GM12873 (cell line): Measurements from ENCODE around the gene BRD7.

Source experiments
- TF ChIP-seq, protein P1 (sequence below): IDR thresholded peaks from 2 replicates; pipeline ENCODE4 v1.5.1; 2012; ENCODE audit warnings: low read depth, mild to moderate bottlenecking, moderate library complexity, low read length, control low read depth; ENCODE audit not compliant: insufficient read depth; ENCODE audit errors: missing control alignments

Gene BRD7

DNA sequence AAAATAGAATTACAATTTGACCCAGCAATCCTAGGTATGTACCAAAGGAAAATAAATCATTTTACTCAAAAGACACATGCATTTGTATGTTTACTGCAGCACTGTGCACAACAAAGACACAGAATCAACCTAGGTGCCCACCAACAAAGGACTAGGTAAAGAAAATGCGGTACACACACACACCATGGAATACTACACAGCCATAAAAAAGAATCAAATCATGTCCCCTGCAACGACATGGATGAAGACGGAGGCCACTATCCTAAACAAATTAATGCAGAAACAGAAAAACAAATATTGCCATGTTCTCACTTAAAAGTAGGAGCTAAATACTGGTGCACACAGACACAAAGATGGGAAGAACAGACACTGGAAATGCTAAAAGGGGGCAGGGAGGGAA, 36.2 kb downstream of the BRD7 start:
- TF ChIP-seq, protein P1, sequence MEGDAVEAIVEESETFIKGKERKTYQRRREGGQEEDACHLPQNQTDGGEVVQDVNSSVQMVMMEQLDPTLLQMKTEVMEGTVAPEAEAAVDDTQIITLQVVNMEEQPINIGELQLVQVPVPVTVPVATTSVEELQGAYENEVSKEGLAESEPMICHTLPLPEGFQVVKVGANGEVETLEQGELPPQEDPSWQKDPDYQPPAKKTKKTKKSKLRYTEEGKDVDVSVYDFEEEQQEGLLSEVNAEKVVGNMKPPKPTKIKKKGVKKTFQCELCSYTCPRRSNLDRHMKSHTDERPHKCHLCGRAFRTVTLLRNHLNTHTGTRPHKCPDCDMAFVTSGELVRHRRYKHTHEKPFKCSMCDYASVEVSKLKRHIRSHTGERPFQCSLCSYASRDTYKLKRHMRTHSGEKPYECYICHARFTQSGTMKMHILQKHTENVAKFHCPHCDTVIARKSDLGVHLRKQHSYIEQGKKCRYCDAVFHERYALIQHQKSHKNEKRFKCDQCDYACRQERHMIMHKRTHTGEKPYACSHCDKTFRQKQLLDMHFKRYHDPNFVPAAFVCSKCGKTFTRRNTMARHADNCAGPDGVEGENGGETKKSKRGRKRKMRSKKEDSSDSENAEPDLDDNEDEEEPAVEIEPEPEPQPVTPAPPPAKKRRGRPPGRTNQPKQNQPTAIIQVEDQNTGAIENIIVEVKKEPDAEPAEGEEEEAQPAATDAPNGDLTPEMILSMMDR: no peak

DNA sequence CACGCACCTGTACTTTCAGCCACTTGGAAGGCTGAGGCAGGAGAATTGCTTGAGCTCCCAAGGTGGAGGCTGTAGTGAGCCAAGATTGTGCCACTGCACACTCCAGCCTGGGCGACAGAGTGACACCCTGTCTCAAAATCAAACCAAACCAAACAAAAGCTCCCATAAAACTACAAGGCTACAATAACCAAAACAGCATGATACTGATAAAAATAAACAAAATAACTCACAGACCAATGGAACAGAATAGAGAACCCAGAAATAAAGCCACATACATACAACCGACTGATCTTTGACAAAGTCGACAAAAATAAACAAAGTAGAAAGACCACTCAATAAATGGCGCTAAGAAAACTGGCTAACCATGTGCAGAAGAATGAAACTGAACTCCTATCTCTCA, 37.2 kb downstream of the BRD7 start:
- TF ChIP-seq, protein P1: no peak

DNA sequence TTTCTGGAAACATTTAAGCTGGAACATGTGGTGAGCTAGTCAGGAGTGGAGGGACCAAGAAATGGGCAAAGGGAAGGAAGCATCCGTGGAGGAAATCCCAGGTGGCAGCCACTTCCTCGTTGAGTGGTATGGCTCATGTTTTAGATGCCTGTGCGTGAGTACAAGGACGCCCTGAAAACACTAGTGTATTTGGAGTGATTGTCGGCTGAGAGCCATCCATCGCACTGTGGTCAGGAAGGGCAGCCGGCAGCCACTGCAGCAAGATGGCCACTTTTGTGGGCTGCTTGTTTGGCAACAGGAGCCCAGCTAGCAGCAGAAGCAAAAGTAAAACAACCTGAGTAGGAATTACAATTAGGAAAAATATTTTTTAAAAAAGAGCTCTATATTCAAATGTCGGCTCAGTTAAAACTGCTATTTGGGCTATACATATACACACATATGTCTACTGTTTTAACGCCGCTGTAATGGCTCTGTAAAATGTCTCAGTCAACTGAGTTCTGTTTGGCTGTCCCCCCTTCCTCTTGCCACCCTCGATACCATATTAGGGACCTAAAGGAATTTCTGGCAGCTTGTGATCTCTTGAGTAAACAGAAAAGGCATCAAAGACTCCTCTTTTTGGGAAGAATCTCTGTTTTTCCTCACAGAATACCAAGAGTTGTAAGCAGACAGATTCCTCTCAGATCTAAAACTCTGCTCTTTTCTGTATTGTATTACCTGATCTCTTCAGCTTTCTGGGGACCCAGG, 39.2 kb downstream of the BRD7 start:
- TF ChIP-seq, protein P1: no peak

DNA sequence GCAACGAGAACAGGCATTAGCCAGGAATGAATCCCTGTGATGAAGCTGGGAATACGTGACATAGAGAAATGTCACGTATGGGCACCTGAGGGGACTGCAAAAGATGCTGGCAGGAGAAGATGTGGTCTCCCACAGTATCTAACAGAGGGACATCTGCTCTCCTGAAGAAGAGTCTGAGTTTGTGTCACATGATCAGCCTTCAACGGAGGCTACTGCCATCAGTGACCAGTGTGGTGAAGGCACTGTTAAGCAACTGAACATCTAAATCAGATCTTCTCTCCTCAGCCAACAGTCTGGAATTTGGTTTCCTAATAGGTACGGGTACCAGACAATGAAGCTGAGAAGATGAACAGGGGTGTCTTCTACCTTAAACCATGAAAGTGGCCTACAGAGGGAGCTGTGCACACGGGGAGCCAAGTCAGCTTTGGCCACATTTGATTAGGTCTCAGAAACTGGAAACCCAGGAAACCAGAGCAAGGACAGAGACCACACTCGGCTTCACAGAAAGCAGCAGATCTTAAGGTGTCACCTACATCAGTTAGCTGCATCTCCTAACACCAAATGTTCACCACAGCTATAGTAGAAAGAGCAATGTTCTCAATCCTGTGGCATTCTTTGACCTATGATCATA, 41.8 kb downstream of the BRD7 start:
- TF ChIP-seq, protein P1: peak; percentile 83

DNA sequence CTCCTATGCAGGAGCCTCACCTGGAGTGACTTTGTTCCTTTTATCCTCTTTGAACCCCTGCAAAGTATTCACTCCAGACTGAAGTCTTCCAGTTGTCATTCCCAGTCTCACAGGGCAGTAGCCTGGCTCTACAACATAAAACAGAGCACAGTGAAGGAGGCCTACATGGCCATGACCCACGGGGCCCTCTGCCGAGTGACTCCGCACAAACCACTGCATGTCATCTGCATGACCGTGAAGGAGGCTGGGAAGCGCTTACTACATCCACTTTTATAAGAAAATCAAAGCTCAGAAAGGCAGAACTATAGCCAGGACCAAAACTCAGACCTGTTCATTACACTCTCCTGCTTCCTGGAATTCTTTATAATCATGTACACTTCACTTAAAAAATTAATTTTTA, 42.5 kb downstream of the BRD7 start:
- TF ChIP-seq, protein P1: no peak

DNA sequence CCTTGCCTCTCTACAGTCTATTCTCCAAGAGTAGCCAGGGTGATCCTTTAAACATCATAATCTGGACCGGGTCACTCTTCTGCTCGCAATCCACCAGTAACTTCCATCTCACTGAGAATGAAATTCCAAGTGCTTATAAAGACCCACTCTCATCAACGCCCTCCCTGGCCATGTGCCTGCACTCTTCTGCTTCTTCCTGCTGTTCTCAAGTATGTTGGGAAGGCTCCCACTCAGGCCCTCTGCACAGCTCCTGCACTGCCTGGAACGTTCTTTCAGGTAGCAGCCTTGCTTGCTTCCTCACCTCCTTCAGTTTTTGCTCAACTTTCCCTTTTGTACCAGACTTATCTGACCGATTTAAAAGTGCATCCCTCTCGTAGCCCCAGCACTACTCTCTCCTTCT, 44.4 kb downstream of the BRD7 start:
- TF ChIP-seq, protein P1: no peak

DNA sequence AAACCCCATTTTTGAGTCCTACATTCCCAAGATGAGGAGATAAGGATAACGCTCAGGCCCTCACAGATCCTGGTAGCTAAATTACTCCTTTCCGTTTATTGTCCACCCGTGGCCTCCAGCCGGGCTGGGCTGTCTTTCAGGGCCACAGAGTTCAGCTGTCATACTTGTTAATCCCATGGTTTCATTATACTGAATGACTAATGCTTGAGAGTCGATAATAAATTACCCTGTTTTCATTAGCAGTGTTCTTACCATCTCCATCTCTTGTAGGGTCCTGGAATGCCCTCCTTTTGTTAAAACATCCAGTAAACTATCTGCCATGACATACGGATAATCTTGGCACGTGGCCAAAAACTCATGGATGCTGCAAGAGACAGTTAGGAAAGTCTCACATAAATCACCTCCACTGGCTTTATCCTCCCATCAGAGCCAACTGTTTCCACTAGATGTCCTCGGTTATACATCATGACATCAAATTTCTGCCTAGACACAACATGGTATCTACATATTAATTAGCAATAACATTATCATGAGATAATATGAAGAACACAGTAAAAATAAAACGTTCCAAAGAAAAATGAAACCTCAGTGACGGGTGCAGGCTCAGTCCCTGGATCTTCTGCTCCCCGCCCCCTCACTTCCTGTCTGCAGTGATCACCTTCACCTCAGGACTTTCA, 45.3 kb downstream of the BRD7 start:
- TF ChIP-seq, protein P1: peak; percentile 27
